HepG2 (cell line): ENCODE measurements around the gene ZMYND8. TPM values are rescaled to one million over a fixed set of nuclear protein-coding genes. Genes with fewer than 3 reads are reported as not detected.
A peak's percentile ranks its signal among the peaks of the same experiment; 100 is the strongest.

Experiments used
- AGO2 ChIP-seq: fragments of 200-400 bp; formaldehyde crosslinking; optimal IDR thresholded peaks from 2 replicates; pipeline ENCODE3; 2017; ENCODE audit warnings: mild to moderate bottlenecking, low read depth, low read length, moderate library complexity
- CCAR2 ChIP-seq: fragments of 200-400 bp; formaldehyde crosslinking; optimal IDR thresholded peaks from 2 replicates; pipeline ENCODE3; 2018; ENCODE audit warnings: low read depth, mild to moderate bottlenecking, low read length, moderate library complexity
- EEA1 ChIP-seq: sonication (generic); formaldehyde crosslinking; IDR thresholded peaks from 2 replicates; pipeline ENCODE4 v1.5.1; 2020; ENCODE audit warnings: mild to moderate bottlenecking, missing genetic modification reagents, borderline replicate concordance
- ERF ChIP-seq: IDR thresholded peaks from 2 replicates; pipeline ENCODE4 v1.6.1; 2018; ENCODE audit warnings: missing biosample characterization, missing genetic modification reagents
- GFI1 ChIP-seq: sonication (generic); formaldehyde crosslinking; IDR thresholded peaks from 2 replicates; pipeline ENCODE4 v1.5.0; 2020; ENCODE audit warnings: missing genetic modification reagents, mild to moderate bottlenecking, borderline replicate concordance
- GLI4 ChIP-seq: sonication (generic); formaldehyde crosslinking; IDR thresholded peaks from 2 replicates; pipeline ENCODE4 v1.5.1; 2020; ENCODE audit warnings: missing genetic modification reagents, mild to moderate bottlenecking, moderate library complexity, borderline replicate concordance
- IRF2 ChIP-seq: IDR thresholded peaks from 2 replicates; pipeline ENCODE4 v1.6.1; 2018; ENCODE audit warnings: missing genetic modification reagents, missing compliant biosample characterization
- MEIS2 ChIP-seq: sonication (generic); formaldehyde crosslinking; IDR thresholded peaks from 2 replicates; pipeline ENCODE4 v1.9.0; 2021; ENCODE audit warnings: mild to moderate bottlenecking, missing genetic modification reagents
- NCOA5 ChIP-seq: sonication (generic); formaldehyde crosslinking; IDR thresholded peaks from 2 replicates; pipeline ENCODE4 v1.4.0; 2020; ENCODE audit warnings: missing genetic modification reagents
- NFRKB ChIP-seq: fragments of 450-650 bp; IDR thresholded peaks from 2 replicates; pipeline ENCODE4 v1.6.1; 2017
- NR1H2 ChIP-seq: sonication (generic); formaldehyde crosslinking; IDR thresholded peaks from 2 replicates; pipeline ENCODE4 v1.8.1; 2022; ENCODE audit warnings: low read depth, missing genetic modification reagents, borderline replicate concordance
- NR2F2 ChIP-seq: IDR thresholded peaks from 2 replicates; pipeline ENCODE4 v1.6.1; 2012; ENCODE audit warnings: low read depth, inconsistent platforms, borderline replicate concordance
- NR2F6 ChIP-seq, 2 experiments: IDR thresholded peaks; 2 replicates each; pipeline ENCODE4 v1.6.1; 2016; ENCODE audit warnings: antibody characterized with exemption in 1 of 2, mild to moderate bottlenecking in 1 of 2
- PCBP1 ChIP-seq: fragments of 200-400 bp; formaldehyde crosslinking; IDR thresholded peaks from 2 replicates; pipeline ENCODE4 v1.6.1; 2017; ENCODE audit warnings: mild to moderate bottlenecking, low read depth, low read length, borderline replicate concordance
- PTBP1 ChIP-seq: fragments of 200-400 bp; formaldehyde crosslinking; IDR thresholded peaks from 2 replicates; pipeline ENCODE4 v1.6.1; 2018; ENCODE audit warnings: low read length, low read depth; ENCODE audit not compliant: poor library complexity, severe bottlenecking
- REL ChIP-seq: sonication (generic); formaldehyde crosslinking; conservative IDR thresholded peaks from 2 replicates; pipeline ENCODE4 v1.8.0; 2022; ENCODE audit warnings: mild to moderate bottlenecking, missing genetic modification reagents, moderate library complexity
- RORA ChIP-seq: sonication (generic); formaldehyde crosslinking; IDR thresholded peaks from 2 replicates; pipeline ENCODE4 v1.5.0; 2020; ENCODE audit warnings: mild to moderate bottlenecking, missing genetic modification reagents, moderate library complexity
- ZNF24 ChIP-seq: fragments of 450-650 bp; IDR thresholded peaks from 2 replicates; pipeline ENCODE4 v1.6.1; 2017; ENCODE audit warnings: antibody characterized with exemption, mild to moderate bottlenecking
- ZNF317 ChIP-seq: sonication (generic); formaldehyde crosslinking; IDR thresholded peaks from 2 replicates; pipeline ENCODE4 v1.5.0; 2020; ENCODE audit warnings: mild to moderate bottlenecking, missing genetic modification reagents
- ZNF33B ChIP-seq: sonication (generic); formaldehyde crosslinking; IDR thresholded peaks from 2 replicates; pipeline ENCODE4 v1.5.1; 2020; ENCODE audit warnings: mild to moderate bottlenecking, missing genetic modification reagents
- ZNF354B ChIP-seq: sonication (generic); formaldehyde crosslinking; IDR thresholded peaks from 2 replicates; pipeline ENCODE4 v1.8.0; 2022; ENCODE audit warnings: mild to moderate bottlenecking, missing genetic modification reagents
- ZNF615 ChIP-seq: sonication (generic); formaldehyde crosslinking; IDR thresholded peaks from 2 replicates; pipeline ENCODE4 v1.5.0; 2020; ENCODE audit warnings: mild to moderate bottlenecking, missing genetic modification reagents, borderline replicate concordance
- ZNF839 ChIP-seq: sonication (generic); formaldehyde crosslinking; IDR thresholded peaks from 2 replicates; pipeline ENCODE4 v1.4.0; 2020; ENCODE audit warnings: missing genetic modification reagents, mild to moderate bottlenecking, borderline replicate concordance
- ZSCAN9 ChIP-seq: IDR thresholded peaks from 2 replicates; pipeline ENCODE4 v1.6.1; 2016; ENCODE audit warnings: borderline replicate concordance
- polyA plus RNA-seq, 8 experiments: library from polyadenylated mRNA; depleted of rRNA in 3 of 8; stranded (reverse) in 7 of 8; unstranded in 1 of 8; fragments of >200 nt; fragmentation: Illumina TruSeq in 4 of 8; extraction: Trizol in 4 of 8; gene quantifications; 2 replicates each; pipeline versions ENCODE4 v1.2.1 to v1.2.3, GENCODE V29; 2011 to 2016; ENCODE audit warnings: low read depth in 4 of 8, missing spikeins in 1 of 8, mixed read lengths in 1 of 8; ENCODE audit not compliant: insufficient read depth in 1 of 8
- total RNA-seq, 5 experiments: library from RNA; depleted of rRNA; stranded (reverse); fragments of >200 nt; fragmentation: Illumina TruSeq; extraction: Trizol; gene quantifications; 2 replicates each; pipeline ENCODE4 v1.2.3, GENCODE V29; 2016; ENCODE audit warnings: low read depth in 1 of 5
- TF ChIP-seq, protein P1 (sequence below): sonication (generic); formaldehyde crosslinking; conservative IDR thresholded peaks from 2 replicates; pipeline ENCODE4 v1.4.0; 2020; ENCODE audit warnings: missing genetic modification reagents
- TF ChIP-seq, protein P2 (sequence below): sonication (generic); formaldehyde crosslinking; IDR thresholded peaks from 2 replicates; pipeline ENCODE4 v1.5.1; 2020; ENCODE audit warnings: missing genetic modification reagents, mild to moderate bottlenecking, borderline replicate concordance

The ZMYND8 gene
- total and polyA plus RNA-seq, 2 of the 13 experiments (the other 11 are each of a cell fraction or from before 2014, with no cell fraction given), result 53.9 to 84.7 TPM

DNA sequence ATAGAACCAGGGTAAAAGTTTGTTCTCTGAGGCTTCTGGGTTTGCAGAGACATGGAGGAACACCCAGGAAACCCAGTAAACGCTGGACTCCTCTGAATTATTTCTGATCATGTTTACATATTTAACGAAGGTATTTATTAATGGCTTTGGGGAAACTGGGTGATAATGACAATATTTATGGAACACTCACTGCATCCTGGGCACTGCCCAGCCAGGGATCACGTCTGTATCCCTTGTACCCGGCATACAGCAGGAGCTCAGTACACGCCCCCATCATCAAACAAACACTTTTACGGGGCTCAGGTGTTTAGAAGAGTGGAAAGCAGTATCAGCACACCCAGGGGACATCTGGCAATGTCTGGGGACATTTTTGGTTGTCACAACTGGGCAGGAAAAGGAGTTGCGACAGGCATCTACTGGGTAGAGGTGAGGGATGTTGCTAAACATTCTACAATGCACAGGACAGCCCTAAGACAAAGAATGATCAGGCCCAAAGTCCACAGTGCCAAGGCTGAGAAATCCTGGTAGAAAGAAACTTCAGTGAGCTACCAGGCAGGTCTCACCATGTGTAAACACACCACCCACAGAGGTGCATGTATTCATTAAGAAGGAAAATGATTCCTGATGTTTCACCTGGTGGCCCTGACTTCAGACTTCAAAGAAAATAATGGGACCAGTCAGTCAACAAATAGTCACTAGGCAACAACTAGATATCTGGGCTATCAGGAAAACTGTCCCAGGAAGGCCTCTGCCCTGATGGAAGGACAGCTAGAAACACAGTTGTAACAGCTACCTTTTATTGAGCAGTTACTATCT lies 35.3 kb downstream of the ZMYND8 start (continued):
- TF ChIP-seq, protein P1, sequence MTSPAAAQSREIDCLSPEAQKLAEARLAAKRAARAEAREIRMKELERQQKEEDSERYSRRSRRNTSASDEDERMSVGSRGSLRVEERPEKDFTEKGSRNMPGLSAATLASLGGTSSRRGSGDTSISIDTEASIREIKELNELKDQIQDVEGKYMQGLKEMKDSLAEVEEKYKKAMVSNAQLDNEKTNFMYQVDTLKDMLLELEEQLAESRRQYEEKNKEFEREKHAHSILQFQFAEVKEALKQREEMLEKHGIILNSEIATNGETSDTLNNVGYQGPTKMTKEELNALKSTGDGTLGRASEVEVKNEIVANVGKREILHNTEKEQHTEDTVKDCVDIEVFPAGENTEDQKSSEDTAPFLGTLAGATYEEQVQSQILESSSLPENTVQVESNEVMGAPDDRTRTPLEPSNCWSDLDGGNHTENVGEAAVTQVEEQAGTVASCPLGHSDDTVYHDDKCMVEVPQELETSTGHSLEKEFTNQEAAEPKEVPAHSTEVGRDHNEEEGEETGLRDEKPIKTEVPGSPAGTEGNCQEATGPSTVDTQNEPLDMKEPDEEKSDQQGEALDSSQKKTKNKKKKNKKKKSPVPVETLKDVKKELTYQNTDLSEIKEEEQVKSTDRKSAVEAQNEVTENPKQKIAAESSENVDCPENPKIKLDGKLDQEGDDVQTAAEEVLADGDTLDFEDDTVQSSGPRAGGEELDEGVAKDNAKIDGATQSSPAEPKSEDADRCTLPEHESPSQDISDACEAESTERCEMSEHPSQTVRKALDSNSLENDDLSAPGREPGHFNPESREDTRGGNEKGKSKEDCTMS, result no peak
- TF ChIP-seq EEA1 (CRISPR knock-in tag), result no peak
- TF ChIP-seq GFI1 (CRISPR knock-in tag), result peak; percentile 58
- 0 out of 2 replicates have a peak, but pooled peaks have one; percentile 3 for TF ChIP-seq MEIS2 (CRISPR knock-in tag)
- TF ChIP-seq, protein P2, sequence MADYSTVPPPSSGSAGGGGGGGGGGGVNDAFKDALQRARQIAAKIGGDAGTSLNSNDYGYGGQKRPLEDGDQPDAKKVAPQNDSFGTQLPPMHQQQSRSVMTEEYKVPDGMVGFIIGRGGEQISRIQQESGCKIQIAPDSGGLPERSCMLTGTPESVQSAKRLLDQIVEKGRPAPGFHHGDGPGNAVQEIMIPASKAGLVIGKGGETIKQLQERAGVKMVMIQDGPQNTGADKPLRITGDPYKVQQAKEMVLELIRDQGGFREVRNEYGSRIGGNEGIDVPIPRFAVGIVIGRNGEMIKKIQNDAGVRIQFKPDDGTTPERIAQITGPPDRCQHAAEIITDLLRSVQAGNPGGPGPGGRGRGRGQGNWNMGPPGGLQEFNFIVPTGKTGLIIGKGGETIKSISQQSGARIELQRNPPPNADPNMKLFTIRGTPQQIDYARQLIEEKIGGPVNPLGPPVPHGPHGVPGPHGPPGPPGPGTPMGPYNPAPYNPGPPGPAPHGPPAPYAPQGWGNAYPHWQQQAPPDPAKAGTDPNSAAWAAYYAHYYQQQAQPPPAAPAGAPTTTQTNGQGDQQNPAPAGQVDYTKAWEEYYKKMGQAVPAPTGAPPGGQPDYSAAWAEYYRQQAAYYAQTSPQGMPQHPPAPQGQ, result no peak
- no peak for TF ChIP-seq NR1H2 (CRISPR knock-in tag)
- TF ChIP-seq ZNF354B (CRISPR knock-in tag), result no peak
- TF ChIP-seq ZNF839 (CRISPR knock-in tag), result no peak
- peak; percentile 87 for TF ChIP-seq ERF (CRISPR knock-in tag)
- no peak for TF ChIP-seq ZNF615 (CRISPR knock-in tag)
- peak; percentile 65; the same call in 1 of the 2 replicates for TF ChIP-seq NR2F6 (IDR thresholded peaks at IDR 0.05)
- peak; percentile 79 for TF ChIP-seq NR2F6 (CRISPR knock-in tag; IDR thresholded peaks at IDR 0.05)
- TF ChIP-seq IRF2 (CRISPR knock-in tag), result peak; percentile 73; the same call in 1 of the 2 replicates
- no peak for TF ChIP-seq NFRKB
- TF ChIP-seq ZNF317, result 0 out of 2 replicates have a peak, but pooled peaks have one; percentile 24
- TF ChIP-seq PCBP1, result no peak
- TF ChIP-seq RORA, result no peak
- TF ChIP-seq CCAR2, result no peak
- no peak for TF ChIP-seq GLI4 (CRISPR knock-in tag)
- TF ChIP-seq ZNF24, result 0 out of 2 replicates have a peak, but pooled peaks have one; percentile 62
- TF ChIP-seq REL (CRISPR knock-in tag), result no peak
- no peak for TF ChIP-seq AGO2
- no peak; the same call in 1 of the 2 replicates for TF ChIP-seq ZSCAN9 (CRISPR knock-in tag)
- peak; percentile 38; the same call in 1 of the 2 replicates for TF ChIP-seq NR2F2
- TF ChIP-seq ZNF33B (CRISPR knock-in tag), result no peak
- TF ChIP-seq NCOA5 (CRISPR knock-in tag), result no peak
- TF ChIP-seq PTBP1, result no peak
